SU-DHL-6 (cell line): ENCODE data around the gene CTRL.

Source experiments
- CTCF ChIP-seq: fragments of 200-600 bp; sonication (generic); IDR thresholded peaks from one replicate; pipeline ENCODE4 v1.5.1; 2017; ENCODE audit warnings: antibody characterized with exemption, mild to moderate bottlenecking, low read length, moderate library complexity; ENCODE audit not compliant: insufficient read depth, poor library complexity, severe bottlenecking
- EZH2phosphoT487 ChIP-seq: fragments of 200-600 bp; sonication (generic), shearing (Covaris generic); conservative IDR thresholded peaks from 2 replicates; pipeline ENCODE4 v1.6.1; 2018; ENCODE audit warnings: mild to moderate bottlenecking, antibody characterized with exemption, low read length, moderate library complexity, mixed read lengths

GRCh38 chr16:67949645-67950044 lies 18.0 kb upstream of the CTRL start:
- TF ChIP-seq CTCF (no peak), EZH2phosphoT487 (no peak)
